RWPE1 (cell line): ENCODE results near the gene TMEM88.
"Not testable (repeated sequence)": the region's sequence is repeated elsewhere in the genome, so short reads cannot be mapped to it uniquely, and the experiment has no call there.

Source experiments
- CTCF ChIA-PET: fragments of 350-600 bp; sonication (Branson Sonifier 250); formaldehyde crosslinking; extraction: SDS; loops from one replicate; lab custom pipeline; 2021; lab: Yijun Ruan, JAX
- POLR2A ChIA-PET: fragments of 400-600 bp; formaldehyde crosslinking; extraction: SDS; loops from one replicate; lab custom pipeline; 2020; ENCODE audit warnings: antibody characterized with exemption; ENCODE audit not compliant: low non-redundant PET; lab: Yijun Ruan, JAX
- DNase-seq: peaks from one replicate; pipeline ENCODE4 v3.0.0; 2012; ENCODE audit warnings: low spot score
- H3K27ac ChIP-seq: fragments of 450-650 bp; 2 replicates; pipeline ENCODE4 v1.5.1; 2017
- CTCF ChIP-seq: fragments of 450-650 bp; conservative IDR thresholded peaks from 2 replicates; pipeline ENCODE4 v1.5.1; 2017; ENCODE audit warnings: low read depth, mild to moderate bottlenecking

TMEM88 gene

GRCh38 chr17:7858522-7858810 is 3.6 kb downstream of the TMEM88 start:
- TF ChIP-seq CTCF = peak; percentile 67
- DNase-seq = no peak
- ChIA-PET POLR2A (no interaction called here), CTCF (interaction anchor here (0.6 to 1.5 kb wide), 5 partner anchors 8 to 131 kb away, joined by 3 to 4 read pairs (median 4); no protein-coding TSS in a partner anchor)
- peak overlapping the region; percentile 94 for H3K27ac ChIP-seq

GRCh38 chr17:7859028-7859427 is 4.2 kb downstream of the TMEM88 start:
- TF ChIP-seq CTCF = no peak
- H3K27ac ChIP-seq = peak overlapping the region; percentile 94
- CTCF ChIA-PET = interaction anchor here (0.6 to 1.5 kb wide), 5 partner anchors 8 to 130 kb away, joined by 3 to 4 read pairs (median 4); no protein-coding TSS in a partner anchor
- POLR2A ChIA-PET = no interaction called here
- DNase-seq = no peak

- CTCF ChIA-PET = interaction anchor here (0.6 to 2.4 kb wide), 11 partner anchors 22 to 178 kb away, joined by 3 to 9 read pairs (median 5); partner anchors contain the start of gene CHD3
- TF ChIP-seq CTCF = peak; percentile 82
- DNase-seq = no peak
- H3K27ac ChIP-seq = no peak overlapping the region
- POLR2A ChIA-PET = no interaction called here
Measured at GRCh38 chr17:7862692-7863437, 8.0 kb downstream of the TMEM88 start.

GRCh38 chr17:7864384-7864783 is 9.5 kb downstream of the TMEM88 start:
- peak overlapping the region; percentile 38 for H3K27ac ChIP-seq
- DNase-seq, POLR2A ChIA-PET: not testable (repeated sequence)
- CTCF ChIA-PET = interaction anchor here (0.6 to 1.9 kb wide), 4 partner anchors 25 to 192 kb away, joined by 3 to 5 read pairs (median 4); partner anchors contain the start of gene CHD3

- TF ChIP-seq CTCF = no peak
- ChIA-PET POLR2A (no interaction called here), CTCF (interaction anchor here (1.4 to 1.7 kb wide), 3 partner anchors 8 to 176 kb away, joined by 3 to 4 read pairs (median 4); partner anchors contain the start of genes CHD3 and NAA38)
- no peak overlapping the region for H3K27ac ChIP-seq
- no peak for DNase-seq
Measured at GRCh38 chr17:7864995-7865650, 10.3 kb downstream of the TMEM88 start.

GRCh38 chr17:7867881-7868329 is 13.0 kb downstream of the TMEM88 start:
- ChIA-PET POLR2A (no interaction called here), CTCF (interaction anchor here (0.6 to 1.8 kb wide), 3 partner anchors 45 to 173 kb away, joined by 3 to 9 read pairs (median 4); no protein-coding TSS in a partner anchor)
- TF ChIP-seq CTCF = no peak
- H3K27ac ChIP-seq = peak overlapping the region; percentile 70
- DNase-seq = peak; percentile 72
